WI38 (cell line): Measurements from ENCODE around the gene IL1A.

Experiments
- H3K4me3 ChIP-seq: 2 replicates; pipeline ENCODE4 v1.5.1; 2011; ENCODE audit warnings: low read depth, mild to moderate bottlenecking, control low read depth, low read length
- CTCF ChIP-seq: IDR thresholded peaks from 2 replicates; pipeline ENCODE4 v1.5.1; 2012; ENCODE audit warnings: low read depth, mild to moderate bottlenecking, control low read depth, low read length

The IL1A gene

GRCh38 chr2:112772322-112772721, 12.0 kb downstream of the IL1A start:
- H3K4me3 ChIP-seq = no peak overlapping the region
- TF ChIP-seq CTCF = no peak

DNA sequence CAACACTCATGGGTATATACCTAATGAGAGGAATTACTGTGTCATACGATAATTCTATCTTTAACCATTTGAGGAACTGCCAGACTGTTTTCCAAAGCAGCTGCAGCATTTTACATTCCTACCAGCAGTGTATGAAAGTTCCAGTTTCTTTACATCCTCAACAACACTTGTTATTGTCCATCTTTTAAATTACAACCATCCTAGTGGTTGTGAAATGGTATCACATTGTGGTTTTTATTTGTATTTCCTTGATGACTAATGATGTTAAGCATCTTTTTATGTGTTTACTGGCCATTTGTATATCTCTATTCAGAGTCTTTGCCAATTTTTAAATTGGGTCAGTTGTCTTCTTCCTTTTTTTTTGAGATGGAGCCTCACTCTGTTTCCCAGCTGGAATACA, 15.9 kb downstream of the IL1A start:
- TF ChIP-seq CTCF = peak; percentile 28; the same call in 1 of the 2 replicates
- no peak overlapping the region for H3K4me3 ChIP-seq

DNA sequence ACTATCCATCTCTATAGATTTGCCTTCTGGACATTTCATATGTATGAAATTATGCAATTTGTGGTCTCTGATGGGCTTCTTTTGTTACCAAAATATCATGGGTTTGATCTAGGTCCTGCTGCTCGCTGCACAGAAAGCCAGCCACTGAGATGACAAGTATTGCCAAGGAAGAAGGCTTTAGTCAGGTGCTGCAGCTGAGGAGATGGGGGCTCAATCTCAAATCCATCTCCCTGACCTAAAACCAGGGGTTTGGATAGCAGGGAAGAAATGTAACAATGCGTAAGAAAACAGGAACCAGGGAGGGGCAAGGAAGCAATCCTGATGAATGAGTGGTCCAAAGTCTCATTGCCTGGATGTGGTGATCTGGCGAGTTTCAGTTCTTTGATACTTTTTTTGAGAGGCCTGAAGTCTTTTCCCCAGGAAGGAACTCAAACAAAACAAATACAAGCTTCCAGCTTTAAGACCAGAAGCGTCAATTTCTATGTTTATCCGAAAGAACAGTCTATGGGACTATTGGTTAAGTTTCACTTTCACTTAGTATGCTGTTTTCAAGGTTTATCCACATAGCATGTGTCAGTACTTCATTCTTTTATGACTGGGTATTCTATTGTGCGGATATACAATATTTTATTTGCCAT, 16.5 kb downstream of the IL1A start:
- TF ChIP-seq CTCF = no peak
- H3K4me3 ChIP-seq = peak overlapping the region; percentile 31

- H3K4me3 ChIP-seq = peak overlapping the region; percentile 80
- TF ChIP-seq CTCF = no peak
Measured at GRCh38 chr2:112765251-112765650, 19.0 kb downstream of the IL1A start.

DNA sequence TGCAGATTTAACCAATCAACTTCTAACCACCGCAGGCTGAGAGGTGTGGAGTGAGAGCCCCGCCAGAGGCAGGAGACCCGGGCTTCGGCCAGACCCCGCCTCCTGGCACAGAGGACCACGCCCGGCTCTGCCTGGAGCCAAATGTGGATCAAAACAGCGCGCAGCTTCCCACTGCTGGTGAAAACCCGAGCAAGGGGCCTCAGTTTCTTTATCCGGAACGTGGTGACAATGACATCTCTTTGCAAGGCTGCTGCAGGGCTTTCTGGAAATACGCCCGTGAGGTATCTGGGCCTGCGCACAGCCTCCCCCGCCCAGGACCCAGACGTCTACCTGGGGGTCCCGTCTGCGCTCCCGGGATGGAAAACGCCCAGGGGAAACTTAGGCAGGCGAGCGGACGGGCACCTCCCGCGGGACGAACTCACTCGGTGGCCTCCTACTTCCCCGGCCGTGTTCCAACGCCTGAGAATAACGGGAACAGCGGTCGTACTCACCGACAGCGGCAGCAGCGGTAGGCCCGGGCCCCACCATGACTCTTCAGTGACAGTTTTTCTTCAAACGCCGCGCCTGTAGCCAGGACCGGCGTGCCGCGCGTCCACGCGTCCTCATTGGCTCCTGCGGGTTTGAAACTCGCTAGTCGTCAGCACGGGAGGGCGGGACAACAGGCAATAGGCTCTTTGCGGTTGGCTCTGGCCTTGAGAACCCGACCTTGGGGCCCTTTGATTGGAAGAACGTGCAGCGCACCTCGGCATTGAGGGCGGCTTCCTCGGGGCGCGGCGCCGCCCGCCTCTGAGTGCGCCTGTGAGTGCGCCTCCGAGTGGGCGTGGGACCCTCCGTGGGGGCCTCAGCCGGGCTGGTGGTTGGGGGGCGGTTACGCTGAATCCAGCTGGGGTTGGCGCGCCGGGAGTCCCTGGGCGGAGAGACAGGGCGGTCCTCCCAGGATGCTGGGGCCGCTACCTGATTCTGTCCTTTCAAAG, 19.9 kb downstream of the IL1A start, which contains the start of gene CKAP2L:
CKAP2L (minus strand) TSS at position 539 of the 974 bp plus-strand sequence; CDS start at position 528, 11 bp downstream.
- H3K4me3 ChIP-seq = peak within 1 kb of the TSS; percentile 80
- no peak for TF ChIP-seq CTCF

DNA sequence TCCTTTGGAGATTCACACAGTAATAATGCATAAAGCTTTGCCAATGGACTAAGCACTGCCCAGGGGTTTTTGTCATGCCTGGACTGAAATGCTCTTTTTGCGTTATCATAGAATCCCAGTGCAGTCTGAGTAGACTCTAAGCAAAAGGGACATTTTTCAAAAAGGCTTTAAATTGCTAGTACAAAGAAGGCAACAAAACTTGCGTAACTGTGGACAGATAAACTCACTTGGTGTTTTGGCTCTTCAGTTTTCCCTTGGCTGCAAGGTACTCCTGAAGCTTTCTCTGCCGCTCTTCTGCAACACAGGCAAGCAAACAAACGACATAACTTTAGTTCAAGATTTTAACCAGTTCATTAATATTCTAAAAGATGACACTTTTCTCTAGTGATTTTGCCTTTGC, 22.0 kb downstream of the IL1A start:
- no peak overlapping the region for H3K4me3 ChIP-seq
- no peak for TF ChIP-seq CTCF

GRCh38 chr2:112760149-112760548, 24.1 kb downstream of the IL1A start:
- no peak for TF ChIP-seq CTCF
- H3K4me3 ChIP-seq = no peak overlapping the region
